HEK293T (cell line): Measurements from ENCODE around the gene FAM210B.
"Not testable (repeated sequence)": the region's sequence is repeated elsewhere in the genome, so short reads cannot be mapped to it uniquely, and the experiment has no call there.

Experiments
- CTCF ChIA-PET: fragments of 350-600 bp; formaldehyde crosslinking; extraction: SDS; loops from one replicate; lab custom pipeline; 2021; ENCODE audit warnings: antibody characterized with exemption, inconsistent platforms; lab: Yijun Ruan, JAX
- POLR2A ChIA-PET: fragments of 350-600 bp; formaldehyde crosslinking; extraction: SDS; loops from one replicate; lab custom pipeline; 2020; ENCODE audit warnings: antibody characterized with exemption, inconsistent platforms; lab: Yijun Ruan, JAX
- DNase-seq: peaks from one replicate; pipeline ENCODE4 v3.0.0; 2012; ENCODE audit warnings: mixed read lengths; ENCODE audit errors: extremely low spot score
- ARNT ChIP-seq: fragments of 450-650 bp; IDR thresholded peaks from 2 replicates; pipeline ENCODE4 v1.6.1; 2017; ENCODE audit warnings: mild to moderate bottlenecking
- BHLHE40 ChIP-seq: fragments of 450-650 bp; IDR thresholded peaks from 2 replicates; pipeline ENCODE4 v1.6.1; 2016; ENCODE audit warnings: mild to moderate bottlenecking, moderate library complexity, borderline replicate concordance
- CTBP1 ChIP-seq: fragments of 450-650 bp; IDR thresholded peaks from 2 replicates; pipeline ENCODE4 v1.6.1; 2016; ENCODE audit warnings: borderline replicate concordance
- ELF4 ChIP-seq: fragments of 450-650 bp; IDR thresholded peaks from 2 replicates; pipeline ENCODE4 v1.6.1; 2017; ENCODE audit warnings: antibody characterized with exemption
- FOXA1 ChIP-seq: fragments of 450-650 bp; IDR thresholded peaks from 2 replicates; pipeline ENCODE4 v1.6.1; 2016; ENCODE audit warnings: mild to moderate bottlenecking
- FOXK2 ChIP-seq: fragments of 450-650 bp; IDR thresholded peaks from 2 replicates; pipeline ENCODE4 v1.6.1; 2016; ENCODE audit warnings: mild to moderate bottlenecking
- FOXM1 ChIP-seq: fragments of 450-650 bp; IDR thresholded peaks from 2 replicates; pipeline ENCODE4 v1.6.1; 2017; ENCODE audit warnings: mild to moderate bottlenecking, borderline replicate concordance
- HDGF ChIP-seq: fragments of 450-650 bp; IDR thresholded peaks from 2 replicates; pipeline ENCODE4 v1.6.1; 2017; ENCODE audit warnings: antibody characterized with exemption, borderline replicate concordance
- L3MBTL2 ChIP-seq: fragments of 450-650 bp; conservative IDR thresholded peaks from 2 replicates; pipeline ENCODE4 v1.6.1; 2016; ENCODE audit warnings: mild to moderate bottlenecking
- LEF1 ChIP-seq: fragments of 450-650 bp; IDR thresholded peaks from 2 replicates; pipeline ENCODE4 v1.6.1; 2017; ENCODE audit warnings: mild to moderate bottlenecking, borderline replicate concordance
- NFRKB ChIP-seq: fragments of 450-650 bp; IDR thresholded peaks from 2 replicates; pipeline ENCODE4 v1.6.1; 2016; ENCODE audit warnings: mild to moderate bottlenecking, moderate library complexity
- SP1 ChIP-seq: fragments of 450-650 bp; IDR thresholded peaks from 2 replicates; pipeline ENCODE4 v1.6.1; 2017
- SUZ12 ChIP-seq: fragments of 450-650 bp; IDR thresholded peaks from 2 replicates; pipeline ENCODE4 v1.6.1; 2016; ENCODE audit warnings: mild to moderate bottlenecking
- TARDBP ChIP-seq: fragments of 450-650 bp; IDR thresholded peaks from 2 replicates; pipeline ENCODE4 v1.6.1; 2016
- ZNF384 ChIP-seq: fragments of 450-650 bp; IDR thresholded peaks from 2 replicates; pipeline ENCODE4 v1.6.1; 2016
- TF ChIP-seq, protein P1 (sequence below): fragments of 450-650 bp; IDR thresholded peaks from 2 replicates; pipeline ENCODE4 v1.6.1; 2016

The FAM210B gene

DNA sequence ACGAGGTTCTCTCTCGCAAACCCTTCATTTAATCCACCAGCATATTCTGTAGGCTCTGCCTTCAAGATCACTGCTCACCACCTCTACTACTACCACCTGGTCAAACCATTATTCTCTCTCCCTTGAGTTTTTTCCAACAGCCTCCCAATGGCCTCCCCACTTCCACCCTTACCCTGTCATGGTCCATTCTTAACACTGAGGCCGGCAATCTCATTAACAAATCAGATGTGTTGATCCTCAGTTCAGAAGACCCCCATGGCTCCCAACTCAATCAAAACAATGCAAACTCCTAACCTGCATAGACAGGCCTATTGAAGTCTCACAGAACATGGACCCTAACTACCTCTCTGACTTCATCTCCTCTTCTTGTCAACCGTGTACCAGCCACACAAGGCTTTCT, 31.0 kb downstream of the FAM210B start:
- ChIA-PET CTCF (no interaction called here), POLR2A (no interaction called here)

DNA sequence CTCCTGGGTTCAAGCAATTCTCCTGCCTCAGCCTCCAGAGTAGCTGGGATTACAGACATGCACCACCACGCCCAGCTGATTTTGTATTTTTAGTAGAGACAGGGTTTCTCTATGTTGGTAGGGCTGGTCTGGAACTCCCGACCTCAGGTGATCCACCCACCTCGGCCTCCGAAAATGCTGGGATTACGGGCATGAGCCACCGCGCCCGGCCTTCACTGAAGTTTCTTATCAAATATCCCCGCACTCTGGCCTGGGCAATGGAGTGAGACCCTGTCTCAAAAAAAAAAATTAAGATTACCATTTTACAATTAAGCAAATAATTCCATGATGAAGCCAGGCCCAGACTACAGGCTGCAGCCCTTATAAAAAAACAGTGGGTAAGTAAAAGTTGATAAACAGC, 31.6 kb downstream of the FAM210B start:
- POLR2A ChIA-PET, DNase-seq, CTCF ChIA-PET: not testable (repeated sequence)

More for the DNA sequence above, 31.0 kb downstream of the FAM210B start:
- TF ChIP-seq CTBP1 (no peak), LEF1 (no peak), L3MBTL2 (no peak), NFRKB (no peak), FOXK2 (no peak), ZNF384 (no peak), FOXM1 (no peak), ARNT (no peak)
- TF ChIP-seq, protein P1, sequence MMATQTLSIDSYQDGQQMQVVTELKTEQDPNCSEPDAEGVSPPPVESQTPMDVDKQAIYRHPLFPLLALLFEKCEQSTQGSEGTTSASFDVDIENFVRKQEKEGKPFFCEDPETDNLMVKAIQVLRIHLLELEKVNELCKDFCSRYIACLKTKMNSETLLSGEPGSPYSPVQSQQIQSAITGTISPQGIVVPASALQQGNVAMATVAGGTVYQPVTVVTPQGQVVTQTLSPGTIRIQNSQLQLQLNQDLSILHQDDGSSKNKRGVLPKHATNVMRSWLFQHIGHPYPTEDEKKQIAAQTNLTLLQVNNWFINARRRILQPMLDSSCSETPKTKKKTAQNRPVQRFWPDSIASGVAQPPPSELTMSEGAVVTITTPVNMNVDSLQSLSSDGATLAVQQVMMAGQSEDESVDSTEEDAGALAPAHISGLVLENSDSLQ = no peak
- no peak for DNase-seq

DNA sequence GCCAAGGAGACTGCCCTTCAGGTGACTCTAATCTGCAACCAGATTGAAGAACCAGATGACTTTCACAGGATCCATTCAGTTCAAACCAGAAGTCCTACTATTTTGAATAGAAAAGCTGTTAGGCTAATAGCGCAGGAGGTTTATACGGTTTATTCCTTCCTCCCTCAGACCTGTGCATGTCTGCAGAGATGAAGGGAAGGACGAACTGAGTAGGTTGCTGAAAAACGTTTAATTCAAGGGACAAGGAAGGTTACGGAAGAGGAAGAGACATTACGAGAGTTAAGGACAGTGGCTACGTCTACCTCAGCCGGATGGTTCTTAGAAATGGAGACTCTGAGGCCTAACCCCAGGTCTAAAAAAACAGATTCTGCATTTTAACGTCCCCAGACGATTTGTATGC, 32.3 kb downstream of the FAM210B start:
- POLR2A ChIA-PET = interaction anchor here (1.5 to 1.9 kb wide), 2 partner anchors 8 to 18 kb away, joined by 4 to 11 read pairs; no protein-coding TSS in a partner anchor
- TF ChIP-seq L3MBTL2 = no peak
- TF ChIP-seq FOXK2 = no peak
- no peak for TF ChIP-seq BHLHE40
- no peak for TF ChIP-seq FOXM1
- no peak for TF ChIP-seq ARNT
- no peak for TF ChIP-seq SUZ12
- TF ChIP-seq NFRKB = no peak
- TF ChIP-seq SP1 = no peak
- TF ChIP-seq ZNF384 = no peak
- TF ChIP-seq CTBP1 = no peak
- no peak for TF ChIP-seq LEF1
- no peak for TF ChIP-seq TARDBP
- TF ChIP-seq ELF4 = no peak
- TF ChIP-seq FOXA1 = no peak
- TF ChIP-seq, protein P1 = no peak
- TF ChIP-seq HDGF = no peak
- CTCF ChIA-PET = no interaction called here
- no peak for DNase-seq

DNA sequence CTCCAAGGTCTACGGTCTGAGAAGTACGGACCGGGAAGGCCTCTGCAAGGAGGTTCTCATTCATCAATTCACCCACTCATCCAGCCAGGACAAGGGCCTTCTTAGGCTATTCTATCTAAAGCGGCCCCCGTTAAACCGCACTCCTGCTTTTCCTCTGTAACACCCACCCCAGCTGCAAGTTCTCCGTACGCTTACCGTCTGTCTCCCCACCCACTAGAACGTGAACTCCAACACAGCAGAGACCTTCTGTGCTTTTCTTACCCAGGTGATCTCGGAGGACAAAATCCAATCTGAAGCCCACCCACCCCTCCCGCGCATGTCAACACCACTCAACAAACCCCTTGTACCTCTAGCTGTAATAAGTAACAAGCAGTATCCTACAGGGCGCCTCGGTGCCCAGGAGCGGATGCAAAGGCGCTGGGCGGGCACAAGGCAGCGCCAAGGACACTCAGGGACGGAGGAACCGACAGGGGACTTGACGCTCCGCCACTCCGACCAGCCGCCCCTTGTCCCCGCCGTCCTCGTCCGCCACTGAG, 32.9 kb downstream of the FAM210B start:
- DNase-seq = peak; percentile 11
- TF ChIP-seq CTBP1 (no peak), ARNT (no peak), L3MBTL2 (no peak), LEF1 (no peak), FOXM1 (no peak), BHLHE40 (no peak), TARDBP (no peak), HDGF (no peak), SP1 (no peak), SUZ12 (no peak), FOXK2 (no peak), FOXA1 (no peak), ZNF384 (no peak)
- POLR2A ChIA-PET = interaction anchor here (0.7 to 1.9 kb wide), 9 partner anchors 9 to 33 kb away, joined by 3 to 11 read pairs (median 4); partner anchors contain the start of gene FAM210B
- CTCF ChIA-PET = interaction anchor here (0.6 kb wide), 1 partner anchor 25 kb away, joined by 3 read pairs; no protein-coding TSS in a partner anchor

DNA sequence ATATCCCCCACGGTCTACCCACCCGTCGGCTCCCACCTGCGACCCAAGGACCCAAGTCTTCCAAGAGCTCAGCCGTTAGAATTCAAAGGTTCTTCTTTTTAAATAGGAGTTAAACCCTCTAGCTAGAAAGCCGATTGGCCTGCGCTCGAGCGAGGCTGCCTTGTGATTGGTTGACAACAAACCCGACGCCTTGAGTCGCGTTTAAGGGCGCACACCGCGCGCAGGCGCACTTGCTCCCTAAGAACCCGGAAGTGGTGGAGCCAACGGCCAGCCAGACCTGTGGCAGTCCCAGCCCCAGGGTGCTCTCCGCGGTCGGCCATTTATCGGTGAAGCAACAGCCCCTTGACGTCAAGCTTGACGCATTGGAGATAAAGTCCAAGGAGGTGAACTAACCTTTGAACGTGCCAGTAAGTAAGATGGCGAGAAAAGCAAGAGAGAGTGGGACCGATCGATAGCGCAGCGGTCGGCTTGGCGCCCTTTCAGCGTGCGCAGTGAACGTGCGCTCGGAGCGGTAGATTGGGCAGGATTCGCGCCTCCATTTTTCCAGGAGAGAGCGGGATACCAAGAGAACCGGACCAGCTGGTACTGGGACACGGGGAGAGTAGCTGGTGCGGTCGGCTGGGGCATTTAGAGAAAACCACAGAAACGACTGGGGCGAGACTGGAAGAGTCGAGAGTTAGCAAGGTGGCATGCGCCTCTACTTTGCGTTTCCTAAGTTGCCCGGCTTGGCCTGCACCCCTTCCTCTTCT, 33.5 kb downstream of the FAM210B start, which contains the start of the genes AURKA and CSTF1:
Gene AURKA, minus strand, starts transcription at position 84 of the 749 bp plus-strand sequence. CDS start 4,018 bp downstream, outside the sequence.
Gene CSTF1, plus strand, starts transcription at position 514 of the 749 bp plus-strand sequence. CDS start 2,908 bp downstream, outside the sequence.
- ChIA-PET POLR2A (interaction anchor here (0.7 to 1.9 kb wide), 10 partner anchors 9 to 41 kb away, joined by 3 to 11 read pairs (median 4); partner anchors contain the start of gene FAM210B), CTCF (interaction anchor here (0.6 kb wide), 1 partner anchor 24 kb away, joined by 3 read pairs; no protein-coding TSS in a partner anchor)
- DNase-seq = peak; percentile 100
- peak; percentile 99 for TF ChIP-seq ELF4
- TF ChIP-seq, protein P1 = peak; percentile 69
- TF ChIP-seq ZNF384 = no peak
- TF ChIP-seq L3MBTL2 = peak; percentile 74
- no peak for TF ChIP-seq FOXA1
- peak; percentile 78 for TF ChIP-seq NFRKB
- peak; percentile 98 for TF ChIP-seq FOXM1

DNA sequence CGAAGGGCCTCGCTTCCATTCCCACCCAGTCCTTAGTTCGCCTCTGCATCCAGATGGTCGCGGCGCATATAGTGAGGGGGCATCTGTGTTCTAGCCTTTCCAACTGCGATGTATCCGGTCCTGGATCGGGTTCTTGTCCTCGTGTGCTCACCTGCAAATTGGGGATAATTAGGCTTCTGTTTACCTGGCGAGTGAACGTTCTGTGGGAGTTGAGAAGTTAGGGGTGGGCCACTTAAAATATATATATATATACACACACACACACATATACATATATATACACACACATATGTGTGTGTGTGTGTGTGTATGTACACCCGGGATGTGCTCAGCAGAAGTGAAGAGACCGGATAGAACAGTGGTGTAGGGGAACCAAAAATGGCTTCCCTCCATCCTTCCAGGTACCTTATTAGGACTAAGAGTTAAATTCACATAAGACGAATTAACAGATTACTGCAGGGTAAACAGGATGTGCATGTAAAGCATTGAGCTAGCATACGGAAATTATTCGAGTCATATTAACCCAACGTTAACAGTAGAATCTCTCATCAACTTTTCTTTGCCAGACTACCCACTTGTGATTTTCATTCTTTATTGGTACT, 34.2 kb downstream of the FAM210B start:
- TF ChIP-seq FOXM1 = no peak
- no peak for DNase-seq
- ChIA-PET CTCF (no interaction called here), POLR2A (interaction anchor here (1.2 to 1.5 kb wide), 2 partner anchors 17 to 34 kb away, joined by 6 to 8 read pairs; partner anchors contain the start of gene FAM210B)
